DOHH2 (cell line): ENCODE results near the gene OGFOD3.

ENCODE experiments used
- CTCF ChIP-seq: fragments of 200-600 bp; sonication (generic); IDR thresholded peaks from one replicate; pipeline ENCODE4 v1.5.1; 2014; ENCODE audit warnings: antibody characterized with exemption, mild to moderate bottlenecking, low read depth, low read length; ENCODE audit not compliant: poor library complexity, severe bottlenecking
- EZH2phosphoT487 ChIP-seq: fragments of 200-600 bp; sonication (generic); IDR thresholded peaks from 2 replicates; pipeline ENCODE4 v1.6.1; 2017; ENCODE audit warnings: borderline replicate concordance, mild to moderate bottlenecking, antibody characterized with exemption, low read length, moderate library complexity, mixed read lengths

GRCh38 chr17:82463925-82464566 lies 45.7 kb upstream of the OGFOD3 start:
- TF ChIP-seq CTCF, result no peak
- no peak for TF ChIP-seq EZH2phosphoT487
